Measurements from ENCODE around the gene LRRC3B.

LRRC3B gene

GRCh38 chr3:26718315-26718714 lies 95.7 kb downstream of the LRRC3B start (continued):
- no peak for TF ChIP-seq ZNF10 (tag by site-specific recombination; IDR thresholded peaks at IDR 0.05)
- no peak for TF ChIP-seq ZNF292 (tag by site-specific recombination; IDR thresholded peaks at IDR 0.05; ENCODE audit: borderline replicate concordance, low read depth)

GRCh38 chr3:26719134-26719533 lies 96.6 kb downstream of the LRRC3B start:
- ChIA-PET POLR2A (no interaction called here), CTCF (no interaction called here)
- H3K36me3 ChIP-seq (ENCODE audit: control insufficient read depth in 2 of 2, insufficient read depth in 1 of 2, low read length in 2 of 2): no peaks in the 10 kb centered on the region
- H3K27ac ChIP-seq (ENCODE audit: extremely low read depth, low read depth, low read length): no peak overlapping the region
- no peaks in the 10 kb centered on the region for H3K9me3 ChIP-seq (ENCODE audit: control insufficient read depth, insufficient read depth, low read depth, low read length)
- TF ChIP-seq ZNF155 (tag by site-specific recombination; IDR thresholded peaks at IDR 0.05): no peak
- no peak for TF ChIP-seq ZBTB48 (tag by site-specific recombination; IDR thresholded peaks at IDR 0.05)
- TF ChIP-seq ZNF585B (tag by site-specific recombination; IDR thresholded peaks at IDR 0.05): no peak
- no peak for TF ChIP-seq ZNF280C (tag by site-specific recombination; IDR thresholded peaks at IDR 0.05)
- TF ChIP-seq YY2 (tag by site-specific recombination; IDR thresholded peaks at IDR 0.05): no peak
- TF ChIP-seq ZNF677 (tag by site-specific recombination; IDR thresholded peaks at IDR 0.05): no peak
- TF ChIP-seq ZSCAN4 (tag by site-specific recombination; IDR thresholded peaks at IDR 0.05): no peak
- no peak for TF ChIP-seq ZSCAN18 (tag by site-specific recombination; IDR thresholded peaks at IDR 0.05)
- TF ChIP-seq ZSCAN23 (tag by site-specific recombination; IDR thresholded peaks at IDR 0.05): no peak
- no peak for TF ChIP-seq ZNF248 (tag by site-specific recombination; IDR thresholded peaks at IDR 0.05)
- TF ChIP-seq ZSCAN16 (tag by site-specific recombination; IDR thresholded peaks at IDR 0.05): no peak
- TF ChIP-seq ZNF37A (tag by site-specific recombination; IDR thresholded peaks at IDR 0.05): no peak
- TF ChIP-seq CTCF (tag by site-specific recombination; IDR thresholded peaks at IDR 0.05): no peak
- no peak for TF ChIP-seq ZBTB17 (tag by site-specific recombination; IDR thresholded peaks at IDR 0.05)
- TF ChIP-seq ZNF114 (tag by site-specific recombination; IDR thresholded peaks at IDR 0.05): no peak
- no peak overlapping the region for H3K4me3 ChIP-seq (ENCODE audit: low read depth, low read length)
- no peaks in the 10 kb centered on the region for H3K4me1 ChIP-seq (ENCODE audit: control insufficient read depth, insufficient read depth, low read length)

- no peak overlapping the region for H3K4me3 ChIP-seq (ENCODE audit: low read depth, low read length)
- no peak overlapping the region for H3K27ac ChIP-seq (ENCODE audit: extremely low read depth, low read depth, low read length)
- H3K36me3 ChIP-seq (ENCODE audit: control insufficient read depth in 2 of 2, insufficient read depth in 1 of 2, low read length in 2 of 2): no peaks in the 10 kb centered on the region
- H3K4me1 ChIP-seq (ENCODE audit: control insufficient read depth, insufficient read depth, low read length): no peaks in the 10 kb centered on the region
- ChIA-PET POLR2A (no interaction called here), CTCF (interaction anchor here (0.5 to 0.7 kb wide), 2 partner anchors 26 to 428 kb away, joined by 3 read pairs; no protein-coding TSS in a partner anchor)
- H3K9me3 ChIP-seq (ENCODE audit: control insufficient read depth, insufficient read depth, low read depth, low read length): no peaks in the 10 kb centered on the region
- TF ChIP-seq ZNF76 (tag by site-specific recombination; IDR thresholded peaks at IDR 0.05; ENCODE audit: borderline replicate concordance, low read depth): no peak
- TF ChIP-seq ZNF514 (tag by site-specific recombination; IDR thresholded peaks at IDR 0.05): no peak
- no peak for TF ChIP-seq ZSCAN23 (tag by site-specific recombination; IDR thresholded peaks at IDR 0.05)
- TF ChIP-seq ZNF513 (tag by site-specific recombination; IDR thresholded peaks at IDR 0.05): no peak
- no peak for TF ChIP-seq ZNF423 (tag by site-specific recombination; IDR thresholded peaks at IDR 0.05)
- no peak for TF ChIP-seq FEZF1 (tag by site-specific recombination; IDR thresholded peaks at IDR 0.05)
- TF ChIP-seq ZBTB7A (tag by site-specific recombination; IDR thresholded peaks at IDR 0.05; ENCODE audit: low read depth): no peak
- TF ChIP-seq SP3 (tag by site-specific recombination; IDR thresholded peaks at IDR 0.05): no peak
- no peak for TF ChIP-seq ZNF707 (tag by site-specific recombination; IDR thresholded peaks at IDR 0.05)
- no peak for TF ChIP-seq KLF7 (tag by site-specific recombination; IDR thresholded peaks at IDR 0.05; ENCODE audit: borderline replicate concordance)
- TF ChIP-seq GLI4 (tag by site-specific recombination; IDR thresholded peaks at IDR 0.05): no peak
- no peak for TF ChIP-seq ZNF776 (tag by site-specific recombination; IDR thresholded peaks at IDR 0.05; ENCODE audit: borderline replicate concordance)
- no peak for TF ChIP-seq IKZF3 (tag by site-specific recombination; IDR thresholded peaks at IDR 0.05)
Measured at GRCh38 chr3:26721047-26721446, 98.5 kb downstream of the LRRC3B start.

Measured in HEK293 (cell line).